ENCODE measurements around the gene IL17D.

Gene IL17D

DNA sequence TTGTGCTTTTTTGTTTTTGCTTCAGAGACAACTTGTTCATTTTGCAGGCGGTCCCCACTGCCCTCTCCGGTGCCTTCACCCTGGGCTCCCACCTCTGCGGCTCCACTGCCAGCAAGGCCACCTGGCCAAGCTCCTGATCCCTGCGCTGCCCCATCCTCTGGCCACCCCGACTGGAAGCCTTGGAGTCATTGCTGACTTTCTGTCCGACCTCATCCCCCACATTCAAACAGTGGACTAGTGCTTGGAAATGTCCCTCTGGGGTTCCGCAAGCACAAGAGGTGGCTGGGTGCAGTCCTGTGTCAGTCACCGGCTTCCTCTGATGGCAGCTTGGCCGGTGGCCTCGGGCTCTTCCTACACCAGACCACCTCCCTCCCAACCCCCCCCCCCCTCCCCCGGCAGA, 17.0 kb downstream of the IL17D start:
- no peak overlapping the region for H3K4ac ChIP-seq (ENCODE audit: low read depth, low read length)
- DNase-seq: no peak
- no CpG with 5 or more reads among the region's 11 CpGs for WGBS (ENCODE audit: extremely low coverage, insufficient coverage, low lambda C conversion rate)

DNA sequence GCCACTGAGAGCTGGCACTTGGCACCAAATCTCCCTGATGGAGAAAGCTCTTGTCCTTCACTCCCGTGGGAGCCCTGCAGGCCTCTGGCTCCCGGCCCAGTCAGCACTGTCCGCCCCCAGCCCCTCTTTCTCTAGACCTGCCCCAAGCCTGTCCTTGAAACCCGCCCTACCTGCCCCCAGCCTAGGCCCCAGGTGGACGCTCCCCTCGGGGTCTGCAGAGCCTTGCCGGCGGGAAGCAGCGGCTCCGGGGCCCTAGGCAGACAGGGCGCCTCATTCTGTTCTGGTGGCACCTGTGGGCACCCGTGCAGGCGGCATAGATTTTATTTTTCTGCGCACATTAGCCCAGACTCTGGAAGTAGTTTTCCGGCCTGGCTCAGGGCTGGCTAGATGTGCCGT, 17.6 kb downstream of the IL17D start:
- no peaks in the 10 kb centered on the region for H3K27me3 ChIP-seq (ENCODE audit: insufficient read depth, low read length, poor library complexity)
- no CpG with 5 or more reads among the region's 16 CpGs for WGBS (ENCODE audit: extremely low coverage, insufficient coverage, low lambda C conversion rate)
- no peak overlapping the region for H3K27ac ChIP-seq (ENCODE audit: low read depth, low read length)

More for the DNA sequence above, 17.0 kb downstream of the IL17D start:
- Histone ChIP-seq H2BK15ac (replicated peaks; ENCODE audit: low read depth) (no peak overlapping the region), H3K4me2 (ENCODE audit: low read length) (no peak overlapping the region), H3K27me3 (ENCODE audit: insufficient read depth, low read length, poor library complexity) (no peaks in the 10 kb centered on the region), H3K4me3 (ENCODE audit: low read length) (no peak overlapping the region), H3K18ac (ENCODE audit: low read length) (no peak overlapping the region), H4K8ac (ENCODE audit: low read depth, low read length) (no peak overlapping the region), H3K9ac (ENCODE audit: low read length) (no peak overlapping the region), H3K4me1 (ENCODE audit: control insufficient read depth, low read depth, low read length) (no peaks in the 10 kb centered on the region), H3K79me1 (ENCODE audit: low read length) (no peaks in the 10 kb centered on the region), H2AK5ac (ENCODE audit: low read length) (no peak overlapping the region), H3K23ac (ENCODE audit: low read length) (no peak overlapping the region), H4K5ac (ENCODE audit: low read length) (no peak overlapping the region), H3K36me3 (ENCODE audit: control insufficient read depth, insufficient read depth, low read length) (no peaks in the 10 kb centered on the region), H3K56ac (ENCODE audit: low read length) (no peak overlapping the region), H2BK120ac (ENCODE audit: low read depth, low read length) (no peak overlapping the region), H3K79me2 (ENCODE audit: control insufficient read depth, insufficient read depth, low read length) (no peaks in the 10 kb centered on the region), H2BK5ac (ENCODE audit: low read length) (no peak overlapping the region), H3K27ac (ENCODE audit: low read depth, low read length) (no peak overlapping the region)

DNA sequence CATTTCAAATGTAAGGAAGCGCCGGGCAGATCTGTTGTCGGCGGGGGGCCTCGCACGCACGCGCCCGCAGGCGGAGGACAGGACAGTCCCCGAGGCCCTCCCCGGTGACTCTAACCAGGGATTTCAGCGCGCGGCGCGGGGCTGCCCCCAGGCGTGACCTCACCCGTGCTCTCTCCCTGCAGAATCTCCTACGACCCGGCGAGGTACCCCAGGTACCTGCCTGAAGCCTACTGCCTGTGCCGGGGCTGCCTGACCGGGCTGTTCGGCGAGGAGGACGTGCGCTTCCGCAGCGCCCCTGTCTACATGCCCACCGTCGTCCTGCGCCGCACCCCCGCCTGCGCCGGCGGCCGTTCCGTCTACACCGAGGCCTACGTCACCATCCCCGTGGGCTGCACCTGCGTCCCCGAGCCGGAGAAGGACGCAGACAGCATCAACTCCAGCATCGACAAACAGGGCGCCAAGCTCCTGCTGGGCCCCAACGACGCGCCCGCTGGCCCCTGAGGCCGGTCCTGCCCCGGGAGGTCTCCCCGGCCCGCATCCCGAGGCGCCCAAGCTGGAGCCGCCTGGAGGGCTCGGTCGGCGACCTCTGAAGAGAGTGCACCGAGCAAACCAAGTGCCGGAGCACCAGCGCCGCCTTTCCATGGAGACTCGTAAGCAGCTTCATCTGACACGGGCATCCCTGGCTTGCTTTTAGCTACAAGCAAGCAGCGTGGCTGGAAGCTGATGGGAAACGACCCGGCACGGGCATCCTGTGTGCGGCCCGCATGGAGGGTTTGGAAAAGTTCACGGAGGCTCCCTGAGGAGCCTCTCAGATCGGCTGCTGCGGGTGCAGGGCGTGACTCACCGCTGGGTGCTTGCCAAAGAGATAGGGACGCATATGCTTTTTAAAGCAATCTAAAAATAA, 18.2 kb downstream of the IL17D start:
- no peaks in the 10 kb centered on the region for H3K27me3 ChIP-seq (ENCODE audit: insufficient read depth, low read length, poor library complexity)
- peak overlapping the region; percentile 53 for H3K4me2 ChIP-seq (ENCODE audit: low read length)
- no peak overlapping the region for H3K18ac ChIP-seq (ENCODE audit: low read length)
- no peak overlapping the region for H3K23ac ChIP-seq (ENCODE audit: low read length)
- peak overlapping the region; percentile 29 for H3K9ac ChIP-seq (ENCODE audit: low read length)
- no peak overlapping the region for H2BK5ac ChIP-seq (ENCODE audit: low read length)
- H3K56ac ChIP-seq (ENCODE audit: low read length): peak overlapping the region; percentile 69
- no peaks in the 10 kb centered on the region for H3K79me1 ChIP-seq (ENCODE audit: low read length)
- peak; percentile 66 for DNase-seq
- H4K8ac ChIP-seq (ENCODE audit: low read depth, low read length): no peak overlapping the region
- no peak overlapping the region for H2BK15ac ChIP-seq (replicated peaks; ENCODE audit: low read depth)
- H3K4me1 ChIP-seq (ENCODE audit: control insufficient read depth, low read depth, low read length): no peaks in the 10 kb centered on the region
- H3K4me3 ChIP-seq (ENCODE audit: low read length): peak overlapping the region; percentile 17
- no peak overlapping the region for H3K27ac ChIP-seq (ENCODE audit: low read depth, low read length)
- no peak overlapping the region for H4K5ac ChIP-seq (ENCODE audit: low read length)
- WGBS (ENCODE audit: extremely low coverage, insufficient coverage, low lambda C conversion rate): no CpG with 5 or more reads among the region's 81 CpGs
- no peak overlapping the region for H3K4ac ChIP-seq (ENCODE audit: low read depth, low read length)
- no peak overlapping the region for H2AK5ac ChIP-seq (ENCODE audit: low read length)
- no peaks in the 10 kb centered on the region for H3K79me2 ChIP-seq (ENCODE audit: control insufficient read depth, insufficient read depth, low read length)
- H2BK120ac ChIP-seq (ENCODE audit: low read depth, low read length): no peak overlapping the region
- H3K36me3 ChIP-seq (ENCODE audit: control insufficient read depth, insufficient read depth, low read length): no peaks in the 10 kb centered on the region

More for the DNA sequence above, 17.6 kb downstream of the IL17D start:
- H3K79me1 ChIP-seq (ENCODE audit: low read length): no peaks in the 10 kb centered on the region
- no peak for DNase-seq
- no peak overlapping the region for H2AK5ac ChIP-seq (ENCODE audit: low read length)
- H3K4me2 ChIP-seq (ENCODE audit: low read length): no peak overlapping the region
- H3K56ac ChIP-seq (ENCODE audit: low read length): no peak overlapping the region
- no peak overlapping the region for H4K8ac ChIP-seq (ENCODE audit: low read depth, low read length)
- no peaks in the 10 kb centered on the region for H3K36me3 ChIP-seq (ENCODE audit: control insufficient read depth, insufficient read depth, low read length)
- H2BK5ac ChIP-seq (ENCODE audit: low read length): no peak overlapping the region
- no peak overlapping the region for H3K4me3 ChIP-seq (ENCODE audit: low read length)
- no peaks in the 10 kb centered on the region for H3K4me1 ChIP-seq (ENCODE audit: control insufficient read depth, low read depth, low read length)
- H3K4ac ChIP-seq (ENCODE audit: low read depth, low read length): no peak overlapping the region
- H4K5ac ChIP-seq (ENCODE audit: low read length): no peak overlapping the region
- H2BK120ac ChIP-seq (ENCODE audit: low read depth, low read length): no peak overlapping the region
- no peak overlapping the region for H2BK15ac ChIP-seq (replicated peaks; ENCODE audit: low read depth)
- H3K18ac ChIP-seq (ENCODE audit: low read length): no peak overlapping the region
- H3K79me2 ChIP-seq (ENCODE audit: control insufficient read depth, insufficient read depth, low read length): no peaks in the 10 kb centered on the region
- no peak overlapping the region for H3K23ac ChIP-seq (ENCODE audit: low read length)
- no peak overlapping the region for H3K9ac ChIP-seq (ENCODE audit: low read length)

DNA sequence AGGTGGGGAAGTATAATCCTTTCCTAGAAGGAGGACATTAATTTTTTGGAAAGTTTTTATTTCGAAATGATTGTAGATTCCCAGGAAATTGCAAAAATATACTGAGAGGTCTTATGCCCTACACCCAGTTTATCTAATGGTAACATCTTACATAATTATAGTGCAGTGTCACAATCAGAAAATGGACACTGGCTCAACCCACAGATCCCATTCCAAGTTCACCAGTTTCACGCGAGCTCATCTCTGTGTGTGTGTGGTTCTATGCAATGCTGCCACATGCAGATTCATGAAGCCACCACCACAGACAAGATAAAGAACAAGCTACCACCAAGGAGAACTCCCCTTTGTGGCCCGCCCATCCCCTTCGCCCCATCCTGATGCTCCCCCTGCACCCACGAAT, 24.4 kb downstream of the IL17D start:
- H3K4me2 ChIP-seq (ENCODE audit: low read length): no peak overlapping the region
- H3K4ac ChIP-seq (ENCODE audit: low read depth, low read length): no peak overlapping the region
- H4K8ac ChIP-seq (ENCODE audit: low read depth, low read length): no peak overlapping the region
- no peaks in the 10 kb centered on the region for H3K4me1 ChIP-seq (ENCODE audit: control insufficient read depth, low read depth, low read length)
- no peak overlapping the region for H3K27ac ChIP-seq (ENCODE audit: low read depth, low read length)
- H3K27me3 ChIP-seq (ENCODE audit: insufficient read depth, low read length, poor library complexity): no peaks in the 10 kb centered on the region
- no peak overlapping the region for H4K5ac ChIP-seq (ENCODE audit: low read length)
- no peak overlapping the region for H2AK5ac ChIP-seq (ENCODE audit: low read length)
- no peak overlapping the region for H2BK5ac ChIP-seq (ENCODE audit: low read length)
- H3K36me3 ChIP-seq (ENCODE audit: control insufficient read depth, insufficient read depth, low read length): no peaks in the 10 kb centered on the region
- H3K56ac ChIP-seq (ENCODE audit: low read length): no peak overlapping the region
- DNase-seq: no peak
- H3K79me1 ChIP-seq (ENCODE audit: low read length): no peaks in the 10 kb centered on the region
- H2BK120ac ChIP-seq (ENCODE audit: low read depth, low read length): no peak overlapping the region
- no peaks in the 10 kb centered on the region for H3K79me2 ChIP-seq (ENCODE audit: control insufficient read depth, insufficient read depth, low read length)
- no peak overlapping the region for H3K4me3 ChIP-seq (ENCODE audit: low read length)
- no peak overlapping the region for H3K9ac ChIP-seq (ENCODE audit: low read length)
- H3K18ac ChIP-seq (ENCODE audit: low read length): no peak overlapping the region
- H3K23ac ChIP-seq (ENCODE audit: low read length): no peak overlapping the region
- WGBS (ENCODE audit: extremely low coverage, insufficient coverage, low lambda C conversion rate): no CpG with 5 or more reads among the region's 6 CpGs
- H2BK15ac ChIP-seq (replicated peaks; ENCODE audit: low read depth): no peak overlapping the region

DNA sequence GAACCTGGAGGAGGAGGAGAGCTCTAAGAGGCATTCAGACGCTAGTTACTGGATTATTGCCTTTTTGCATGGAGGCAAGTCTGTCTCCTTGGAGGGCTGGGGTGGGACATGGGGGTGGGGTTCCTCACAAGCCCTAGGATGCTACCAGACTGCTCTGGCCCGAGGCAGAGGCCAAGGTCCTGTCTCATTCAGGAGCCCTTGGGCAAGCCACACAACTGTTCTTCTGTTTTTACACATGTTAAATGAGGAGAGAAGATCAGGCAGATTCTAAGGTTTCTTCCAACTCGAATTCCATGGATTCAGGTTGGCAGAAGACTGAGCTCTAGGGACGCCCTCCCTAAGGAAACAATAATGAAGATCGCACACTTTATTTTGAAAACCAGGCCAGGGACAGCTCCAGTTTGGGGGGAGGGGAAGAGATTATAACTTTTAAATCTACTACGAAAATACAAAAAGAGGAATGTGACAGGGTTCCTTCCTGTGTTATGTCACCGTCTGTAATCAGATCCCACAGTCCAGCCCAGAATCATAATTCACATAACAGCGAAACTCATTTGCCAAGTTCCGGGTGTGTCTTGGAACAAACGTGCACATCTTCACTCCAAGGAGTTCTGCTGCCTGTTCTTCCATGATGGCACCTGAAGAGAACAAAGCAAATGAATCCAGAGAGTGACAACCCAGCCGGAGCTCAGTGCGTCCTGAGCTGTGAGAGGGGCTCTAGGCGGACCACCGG, 25.2 kb downstream of the IL17D start:
- Histone ChIP-seq H3K23ac (ENCODE audit: low read length) (no peak overlapping the region), H3K27ac (ENCODE audit: low read depth, low read length) (no peak overlapping the region), H3K56ac (ENCODE audit: low read length) (no peak overlapping the region), H3K36me3 (ENCODE audit: control insufficient read depth, insufficient read depth, low read length) (no peaks in the 10 kb centered on the region), H3K27me3 (ENCODE audit: insufficient read depth, low read length, poor library complexity) (no peaks in the 10 kb centered on the region), H3K18ac (ENCODE audit: low read length) (no peak overlapping the region), H3K79me1 (ENCODE audit: low read length) (no peaks in the 10 kb centered on the region), H4K5ac (ENCODE audit: low read length) (no peak overlapping the region), H3K9ac (ENCODE audit: low read length) (no peak overlapping the region), H2BK15ac (replicated peaks; ENCODE audit: low read depth) (no peak overlapping the region), H2BK5ac (ENCODE audit: low read length) (no peak overlapping the region), H3K79me2 (ENCODE audit: control insufficient read depth, insufficient read depth, low read length) (no peaks in the 10 kb centered on the region), H2AK5ac (ENCODE audit: low read length) (no peak overlapping the region), H4K8ac (ENCODE audit: low read depth, low read length) (no peak overlapping the region), H2BK120ac (ENCODE audit: low read depth, low read length) (no peak overlapping the region), H3K4me3 (ENCODE audit: low read length) (no peak overlapping the region), H3K4me1 (ENCODE audit: control insufficient read depth, low read depth, low read length) (no peaks in the 10 kb centered on the region), H3K4ac (ENCODE audit: low read depth, low read length) (no peak overlapping the region), H3K4me2 (ENCODE audit: low read length) (no peak overlapping the region)
- no peak for DNase-seq
- no CpG with 5 or more reads among the region's 14 CpGs for WGBS (ENCODE audit: extremely low coverage, insufficient coverage, low lambda C conversion rate)
